ENCODE results near the gene CAMTA1. TPM values are rescaled to one million over a fixed set of nuclear protein-coding genes. Genes with fewer than 3 reads are reported as not detected.

Gene CAMTA1
- polyA plus RNA-seq, 1 donor (not counting 4 experiments of a cell fraction or from before 2014, with no cell fraction given): 51.4 TPM

- H3K4me2 ChIP-seq (ENCODE audit: control insufficient read depth, extremely low read depth, insufficient read depth, low read depth, low read length): no peak overlapping the region
- no peak overlapping the region for H3K4me3 ChIP-seq (ENCODE audit: control insufficient read depth in 2 of 3, extremely low read depth in 1 of 3, insufficient read depth in 2 of 3, low read depth in 1 of 3, low read length in 3 of 3)
- dilution Hi-C loops (cut with MboI; ENCODE audit: extremely low pct_ligation_motif_present, low sequenced_read_pairs): no loop called here
- H3K9ac ChIP-seq (ENCODE audit: control insufficient read depth, extremely low read depth, insufficient read depth, low read length): no peak overlapping the region
- peaks cover 15% of the 10 kb centered on the region for H3K27me3 ChIP-seq (ENCODE audit: control insufficient read depth, extremely low read depth, insufficient read depth, low read length)
- FAIRE-seq (no peak), DNase-seq (ENCODE audit: low read depth, low spot score) (no peak)
- TF ChIP-seq EZH2 (IDR thresholded peaks at IDR 0.05; ENCODE audit: low read length): no peak
- H2AFZ ChIP-seq (ENCODE audit: control insufficient read depth, low read length): no peak overlapping the region
- H4K20me1 ChIP-seq (ENCODE audit: control insufficient read depth, extremely low read depth, insufficient read depth, low read length): no peaks in the 10 kb centered on the region
- no peaks in the 10 kb centered on the region for H3K79me2 ChIP-seq (ENCODE audit: control insufficient read depth, insufficient read depth, low read length)
- H3K4me1 ChIP-seq (ENCODE audit: control insufficient read depth, extremely low read depth, insufficient read depth, low read length): no peaks in the 10 kb centered on the region
- no peak overlapping the region for H3K27ac ChIP-seq (ENCODE audit: control insufficient read depth, insufficient read depth, low read length)
- H3K36me3 ChIP-seq (ENCODE audit: control insufficient read depth in 2 of 2, extremely low read depth in 1 of 2, insufficient read depth in 2 of 2, low read length in 2 of 2): no peaks in the 10 kb centered on the region
- no peaks in the 10 kb centered on the region for H3K9me3 ChIP-seq (ENCODE audit: control insufficient read depth, low read depth, low read length)
- no peaks in the 10 kb centered on the region for H3K9me1 ChIP-seq (ENCODE audit: control insufficient read depth, extremely low read depth, insufficient read depth, low read length)
Measured at GRCh38 chr1:7654725-7655124, 869.5 kb downstream of the CAMTA1 start.

DNA sequence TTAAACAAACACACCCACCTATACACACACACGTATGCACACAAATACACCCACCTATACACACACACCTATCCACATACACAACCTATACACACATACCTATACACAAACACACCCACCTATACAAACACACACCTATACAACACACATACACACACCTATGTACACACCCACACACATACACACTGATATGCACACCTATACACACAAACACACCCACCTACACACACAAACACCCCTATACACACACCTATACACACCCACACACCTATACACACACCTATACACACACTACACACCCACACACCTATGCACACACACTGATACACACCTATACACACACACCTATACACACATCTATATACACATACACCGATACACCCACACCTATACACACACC, 870.1 kb downstream of the CAMTA1 start:
- Histone ChIP-seq H3K9me1 (ENCODE audit: control insufficient read depth, extremely low read depth, insufficient read depth, low read length) (no peaks in the 10 kb centered on the region), H2AFZ (ENCODE audit: control insufficient read depth, low read length) (no peak overlapping the region), H3K79me2 (ENCODE audit: control insufficient read depth, insufficient read depth, low read length) (no peaks in the 10 kb centered on the region), H3K4me1 (ENCODE audit: control insufficient read depth, extremely low read depth, insufficient read depth, low read length) (no peaks in the 10 kb centered on the region), H3K27me3 (ENCODE audit: control insufficient read depth, extremely low read depth, insufficient read depth, low read length) (peaks cover 9% of the 10 kb centered on the region), H3K4me3 (ENCODE audit: control insufficient read depth in 2 of 3, extremely low read depth in 1 of 3, insufficient read depth in 2 of 3, low read depth in 1 of 3, low read length in 3 of 3) (no peak overlapping the region), H3K4me2 (ENCODE audit: control insufficient read depth, extremely low read depth, insufficient read depth, low read depth, low read length) (no peak overlapping the region), H4K20me1 (ENCODE audit: control insufficient read depth, extremely low read depth, insufficient read depth, low read length) (no peaks in the 10 kb centered on the region), H3K9me3 (ENCODE audit: control insufficient read depth, low read depth, low read length) (no peaks in the 10 kb centered on the region), H3K9ac (ENCODE audit: control insufficient read depth, extremely low read depth, insufficient read depth, low read length) (no peak overlapping the region), H3K27ac (ENCODE audit: control insufficient read depth, insufficient read depth, low read length) (no peak overlapping the region), H3K36me3 (ENCODE audit: control insufficient read depth in 2 of 2, extremely low read depth in 1 of 2, insufficient read depth in 2 of 2, low read length in 2 of 2) (no peaks in the 10 kb centered on the region)
- dilution Hi-C loops (cut with MboI; ENCODE audit: extremely low pct_ligation_motif_present, low sequenced_read_pairs): no loop called here
- FAIRE-seq: no peak
- TF ChIP-seq EZH2 (IDR thresholded peaks at IDR 0.05; ENCODE audit: low read length): no peak
- TF ChIP-seq, protein P1, sequence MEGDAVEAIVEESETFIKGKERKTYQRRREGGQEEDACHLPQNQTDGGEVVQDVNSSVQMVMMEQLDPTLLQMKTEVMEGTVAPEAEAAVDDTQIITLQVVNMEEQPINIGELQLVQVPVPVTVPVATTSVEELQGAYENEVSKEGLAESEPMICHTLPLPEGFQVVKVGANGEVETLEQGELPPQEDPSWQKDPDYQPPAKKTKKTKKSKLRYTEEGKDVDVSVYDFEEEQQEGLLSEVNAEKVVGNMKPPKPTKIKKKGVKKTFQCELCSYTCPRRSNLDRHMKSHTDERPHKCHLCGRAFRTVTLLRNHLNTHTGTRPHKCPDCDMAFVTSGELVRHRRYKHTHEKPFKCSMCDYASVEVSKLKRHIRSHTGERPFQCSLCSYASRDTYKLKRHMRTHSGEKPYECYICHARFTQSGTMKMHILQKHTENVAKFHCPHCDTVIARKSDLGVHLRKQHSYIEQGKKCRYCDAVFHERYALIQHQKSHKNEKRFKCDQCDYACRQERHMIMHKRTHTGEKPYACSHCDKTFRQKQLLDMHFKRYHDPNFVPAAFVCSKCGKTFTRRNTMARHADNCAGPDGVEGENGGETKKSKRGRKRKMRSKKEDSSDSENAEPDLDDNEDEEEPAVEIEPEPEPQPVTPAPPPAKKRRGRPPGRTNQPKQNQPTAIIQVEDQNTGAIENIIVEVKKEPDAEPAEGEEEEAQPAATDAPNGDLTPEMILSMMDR (optimal IDR thresholded peaks at IDR 0.05 in 1 of 3, IDR thresholded peaks at IDR 0.05 in 1 of 3, conservative IDR thresholded peaks at IDR 0.05 in 1 of 3; ENCODE audit: extremely low read depth in 1 of 3, insufficient read depth in 2 of 3, low read length in 3 of 3): no peak
- no peak for DNase-seq (ENCODE audit: low read depth, low spot score)

DNA sequence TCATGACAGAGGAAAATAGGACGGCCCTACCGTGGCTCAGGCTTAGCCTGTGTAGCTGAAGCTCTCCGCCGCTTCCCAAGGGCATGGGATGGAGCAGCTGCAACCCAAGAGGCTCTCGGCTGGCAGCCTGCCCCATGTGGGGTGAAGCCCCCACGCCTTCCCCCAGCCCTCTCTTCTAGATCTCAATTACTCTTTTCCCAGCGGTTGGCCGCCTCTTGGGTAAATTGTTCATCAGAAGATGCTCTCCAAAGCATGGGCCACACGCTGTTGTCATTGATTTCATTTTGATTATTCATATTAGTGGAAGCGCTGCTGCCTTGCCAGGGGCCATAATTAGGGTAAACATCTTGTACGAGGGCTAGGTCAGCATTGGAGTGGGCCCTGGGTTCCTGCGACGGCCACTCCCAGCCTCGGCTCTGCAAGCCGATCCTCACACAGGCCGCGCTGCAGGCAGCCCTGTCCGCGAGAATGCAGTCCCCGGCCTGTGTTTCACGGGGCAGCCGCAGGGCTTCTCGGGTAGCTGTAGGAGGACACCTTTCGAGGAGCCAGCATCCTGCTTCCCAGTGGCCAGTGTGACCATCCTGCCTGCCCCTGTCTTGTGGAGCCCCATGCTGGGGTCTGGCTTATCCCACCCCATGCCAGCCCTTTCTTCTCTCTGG, 871.4 kb downstream of the CAMTA1 start:
- FAIRE-seq: no peak
- TF ChIP-seq EZH2 (IDR thresholded peaks at IDR 0.05; ENCODE audit: low read length): no peak
- TF ChIP-seq, protein P1 (optimal IDR thresholded peaks at IDR 0.05 in 1 of 3, IDR thresholded peaks at IDR 0.05 in 1 of 3, conservative IDR thresholded peaks at IDR 0.05 in 1 of 3; ENCODE audit: extremely low read depth in 1 of 3, insufficient read depth in 2 of 3, low read length in 3 of 3): no peak
- dilution Hi-C loops (cut with MboI; ENCODE audit: extremely low pct_ligation_motif_present, low sequenced_read_pairs): no loop called here

More for the DNA sequence above, 871.4 kb downstream of the CAMTA1 start:
- Histone ChIP-seq H4K20me1 (ENCODE audit: control insufficient read depth, extremely low read depth, insufficient read depth, low read length) (no peaks in the 10 kb centered on the region), H3K36me3 (ENCODE audit: control insufficient read depth in 2 of 2, extremely low read depth in 1 of 2, insufficient read depth in 2 of 2, low read length in 2 of 2) (no peaks in the 10 kb centered on the region), H3K9ac (ENCODE audit: control insufficient read depth, extremely low read depth, insufficient read depth, low read length) (no peak overlapping the region), H3K79me2 (ENCODE audit: control insufficient read depth, insufficient read depth, low read length) (no peaks in the 10 kb centered on the region), H3K9me1 (ENCODE audit: control insufficient read depth, extremely low read depth, insufficient read depth, low read length) (no peaks in the 10 kb centered on the region), H3K27ac (ENCODE audit: control insufficient read depth, insufficient read depth, low read length) (no peak overlapping the region), H3K4me2 (ENCODE audit: control insufficient read depth, extremely low read depth, insufficient read depth, low read depth, low read length) (no peak overlapping the region), H3K9me3 (ENCODE audit: control insufficient read depth, low read depth, low read length) (no peaks in the 10 kb centered on the region), H2AFZ (ENCODE audit: control insufficient read depth, low read length) (no peak overlapping the region), H3K27me3 (ENCODE audit: control insufficient read depth, extremely low read depth, insufficient read depth, low read length) (peaks cover 2% of the 10 kb centered on the region), H3K4me1 (ENCODE audit: control insufficient read depth, extremely low read depth, insufficient read depth, low read length) (no peaks in the 10 kb centered on the region), H3K4me3 (ENCODE audit: control insufficient read depth in 2 of 3, extremely low read depth in 1 of 3, insufficient read depth in 2 of 3, low read depth in 1 of 3, low read length in 3 of 3) (no peak overlapping the region)
- DNase-seq (ENCODE audit: low read depth, low spot score): no peak

Data from keratinocyte (primary cell).